ENCODE data around the gene BCL2L11. TPM values are rescaled to one million over a fixed set of nuclear protein-coding genes. Genes with fewer than 3 reads are reported as not detected.
A peak's percentile ranks its signal among the peaks of the same experiment; 100 is the strongest.
"Not testable (repeated sequence)": the region's sequence is repeated elsewhere in the genome, so short reads cannot be mapped to it uniquely, and the experiment has no call there.

BCL2L11 gene, protein sequence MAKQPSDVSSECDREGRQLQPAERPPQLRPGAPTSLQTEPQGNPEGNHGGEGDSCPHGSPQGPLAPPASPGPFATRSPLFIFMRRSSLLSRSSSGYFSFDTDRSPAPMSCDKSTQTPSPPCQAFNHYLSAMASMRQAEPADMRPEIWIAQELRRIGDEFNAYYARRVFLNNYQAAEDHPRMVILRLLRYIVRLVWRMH
- 2.2 and 4.7 TPM in 2 replicates for total RNA-seq (ENCODE audit: low replicate concordance)

DNA sequence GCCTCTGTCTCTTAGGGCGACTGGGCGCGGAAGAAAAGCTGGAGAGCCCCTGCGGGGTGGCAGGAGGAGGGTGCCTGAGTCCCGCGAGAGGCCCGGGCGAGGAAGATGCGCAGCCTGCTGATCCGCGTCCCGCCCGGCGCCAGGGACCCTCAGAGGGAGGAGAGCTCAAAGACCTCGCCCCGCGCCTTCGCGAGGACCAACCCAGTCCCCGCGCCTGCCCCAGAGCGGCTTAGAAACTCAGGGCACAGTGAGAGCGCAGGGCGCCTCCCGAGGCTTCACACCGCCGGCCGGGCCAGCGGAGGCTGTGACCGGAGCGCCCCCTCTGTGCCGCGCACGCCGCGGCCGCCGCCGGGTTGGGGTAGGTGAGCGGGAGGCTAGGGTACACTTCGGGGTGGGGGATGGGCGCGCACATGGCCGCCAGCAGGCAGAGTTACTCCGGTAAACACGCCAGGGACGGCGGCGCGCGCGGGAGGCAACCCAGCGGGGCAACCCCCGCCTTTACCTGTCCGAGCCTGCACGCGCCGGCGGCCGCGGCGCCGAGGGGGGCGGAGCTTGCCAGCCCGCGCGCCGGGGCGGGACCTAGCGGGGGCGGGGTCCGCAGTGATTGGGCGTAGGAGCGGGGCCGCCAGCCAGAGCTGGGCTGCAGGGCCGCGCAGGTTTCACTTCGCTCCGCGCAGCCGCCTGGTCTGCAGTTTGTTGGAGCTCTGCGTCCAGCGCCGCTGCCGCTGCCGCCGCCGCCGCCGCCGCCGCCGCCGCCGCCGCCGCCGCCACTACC, at the start of gene BCL2L11:
TSS of gene BCL2L11 (plus strand) at position 662 of the 775 bp plus-strand sequence. CDS start 2,832 bp downstream, outside the sequence.
- peak; percentile 87 for DNase-seq (ENCODE audit: low read depth)
- H3K4me3 ChIP-seq (ENCODE audit: low read depth, low read length): peak within 1 kb of the TSS; percentile 84
- TF ChIP-seq, protein P1, sequence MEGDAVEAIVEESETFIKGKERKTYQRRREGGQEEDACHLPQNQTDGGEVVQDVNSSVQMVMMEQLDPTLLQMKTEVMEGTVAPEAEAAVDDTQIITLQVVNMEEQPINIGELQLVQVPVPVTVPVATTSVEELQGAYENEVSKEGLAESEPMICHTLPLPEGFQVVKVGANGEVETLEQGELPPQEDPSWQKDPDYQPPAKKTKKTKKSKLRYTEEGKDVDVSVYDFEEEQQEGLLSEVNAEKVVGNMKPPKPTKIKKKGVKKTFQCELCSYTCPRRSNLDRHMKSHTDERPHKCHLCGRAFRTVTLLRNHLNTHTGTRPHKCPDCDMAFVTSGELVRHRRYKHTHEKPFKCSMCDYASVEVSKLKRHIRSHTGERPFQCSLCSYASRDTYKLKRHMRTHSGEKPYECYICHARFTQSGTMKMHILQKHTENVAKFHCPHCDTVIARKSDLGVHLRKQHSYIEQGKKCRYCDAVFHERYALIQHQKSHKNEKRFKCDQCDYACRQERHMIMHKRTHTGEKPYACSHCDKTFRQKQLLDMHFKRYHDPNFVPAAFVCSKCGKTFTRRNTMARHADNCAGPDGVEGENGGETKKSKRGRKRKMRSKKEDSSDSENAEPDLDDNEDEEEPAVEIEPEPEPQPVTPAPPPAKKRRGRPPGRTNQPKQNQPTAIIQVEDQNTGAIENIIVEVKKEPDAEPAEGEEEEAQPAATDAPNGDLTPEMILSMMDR (IDR thresholded peaks at IDR 0.05; ENCODE audit: insufficient read depth, low read length): no peak

DNA sequence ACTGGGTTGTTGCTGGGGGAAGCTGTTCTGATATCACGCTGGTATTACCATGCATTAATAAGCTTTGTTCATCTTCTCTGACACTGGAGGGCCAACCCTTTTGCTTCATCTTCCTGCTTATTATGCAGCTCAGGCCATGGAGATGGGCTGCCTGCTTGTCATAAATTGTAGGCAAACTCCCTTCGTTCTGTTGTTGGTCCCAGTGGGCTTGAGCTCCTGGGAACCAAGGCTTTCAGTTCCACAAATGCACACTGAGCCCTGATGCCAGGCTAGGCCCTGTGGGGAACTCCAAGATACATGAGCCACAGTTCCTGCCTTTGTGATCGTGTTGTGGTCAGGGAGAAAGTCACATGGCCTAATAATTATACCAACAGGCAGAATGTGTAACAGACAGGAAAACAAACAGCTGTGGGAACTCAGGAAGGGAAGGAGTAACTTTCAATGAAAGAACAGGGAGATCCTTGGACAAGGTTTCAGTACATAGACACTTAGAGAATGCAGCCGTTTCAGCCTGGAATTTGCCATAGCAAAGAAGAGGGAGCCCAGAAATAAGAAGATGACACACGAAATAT, 49.0 kb upstream of the BCL2L11 start:
- TF ChIP-seq, protein P1 (IDR thresholded peaks at IDR 0.05; ENCODE audit: insufficient read depth, low read length): no peak
- no peak overlapping the region for H3K4me3 ChIP-seq (ENCODE audit: low read depth, low read length)

DNA sequence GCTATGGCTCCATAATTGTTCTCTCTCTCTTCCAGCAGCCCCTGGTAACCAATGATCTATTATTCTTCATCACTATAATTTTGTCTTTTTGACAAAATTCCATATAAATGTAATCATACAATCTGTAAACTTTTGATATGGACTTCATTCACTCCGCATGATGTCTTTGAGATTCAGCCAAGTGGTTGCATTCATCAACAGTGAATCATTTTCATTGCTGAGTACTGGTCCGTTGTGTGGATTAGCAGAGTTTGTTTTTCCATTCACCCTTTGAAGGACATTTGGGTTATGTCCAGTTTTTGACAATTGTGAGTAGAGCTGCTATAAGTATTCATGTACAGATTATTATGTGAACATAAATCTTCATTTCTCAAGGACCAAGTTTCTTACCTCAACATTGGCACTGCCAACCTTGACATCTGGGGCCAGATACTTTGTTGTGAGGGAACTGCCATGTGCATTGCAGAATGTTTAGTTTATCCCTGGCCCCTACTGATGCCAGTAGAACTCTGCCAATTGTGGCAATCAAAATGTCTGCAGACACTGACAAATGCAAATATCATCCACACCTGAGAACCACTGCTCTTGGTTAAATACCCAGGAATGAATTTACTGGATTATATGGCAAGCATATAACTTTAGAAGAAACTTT, 48.4 kb upstream of the BCL2L11 start:
- peak; percentile 84 for DNase-seq (ENCODE audit: low read depth)
- no peak overlapping the region for H3K4me3 ChIP-seq (ENCODE audit: low read depth, low read length)
- TF ChIP-seq, protein P1 (IDR thresholded peaks at IDR 0.05; ENCODE audit: insufficient read depth, low read length): no peak

More for the DNA sequence above, 49.0 kb upstream of the BCL2L11 start:
- DNase-seq (ENCODE audit: low read depth): peak; percentile 67

DNA sequence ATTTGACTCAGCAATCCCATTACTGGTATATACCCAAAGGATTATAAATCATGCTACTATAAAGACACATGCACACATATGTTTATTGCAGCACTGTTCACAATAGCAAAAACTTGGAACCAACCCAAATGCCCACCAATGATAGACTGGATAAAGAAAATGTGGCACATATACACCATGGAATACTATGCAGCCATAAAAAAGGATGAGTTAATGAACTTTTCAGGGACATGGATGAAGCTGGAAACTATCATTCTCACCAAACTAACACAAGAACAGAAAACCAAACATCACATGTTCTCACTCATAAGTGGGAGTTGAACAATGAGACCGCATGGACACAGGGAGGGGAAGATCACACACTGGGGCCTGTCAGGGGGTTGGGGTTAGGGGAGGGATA, 38.1 kb upstream of the BCL2L11 start:
- not testable (repeated sequence) for H3K4me3 ChIP-seq (ENCODE audit: low read depth, low read length); DNase-seq (ENCODE audit: low read depth)

DNA sequence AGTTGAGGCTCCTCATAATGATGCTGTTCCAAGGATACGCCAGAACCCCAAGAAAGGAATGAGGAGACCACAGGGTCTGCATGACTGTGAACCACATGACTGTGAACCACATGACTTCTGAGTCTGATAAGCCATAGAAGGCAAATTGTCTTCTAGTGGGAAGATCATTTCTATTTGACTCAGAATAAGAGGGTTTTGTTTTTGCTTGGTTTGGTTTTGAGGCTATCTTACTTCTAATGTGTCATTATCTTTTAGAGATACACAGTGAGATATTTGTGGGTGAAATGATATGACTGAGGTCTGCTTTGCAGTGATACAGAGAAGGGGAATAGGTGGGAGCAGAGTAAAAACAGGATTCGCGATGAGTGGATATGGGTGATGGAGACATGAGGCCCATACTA, 28.9 kb upstream of the BCL2L11 start:
- DNase-seq (ENCODE audit: low read depth): no peak
- TF ChIP-seq, protein P1 (IDR thresholded peaks at IDR 0.05; ENCODE audit: insufficient read depth, low read length): no peak
- H3K4me3 ChIP-seq (ENCODE audit: low read depth, low read length): no peak overlapping the region

DNA sequence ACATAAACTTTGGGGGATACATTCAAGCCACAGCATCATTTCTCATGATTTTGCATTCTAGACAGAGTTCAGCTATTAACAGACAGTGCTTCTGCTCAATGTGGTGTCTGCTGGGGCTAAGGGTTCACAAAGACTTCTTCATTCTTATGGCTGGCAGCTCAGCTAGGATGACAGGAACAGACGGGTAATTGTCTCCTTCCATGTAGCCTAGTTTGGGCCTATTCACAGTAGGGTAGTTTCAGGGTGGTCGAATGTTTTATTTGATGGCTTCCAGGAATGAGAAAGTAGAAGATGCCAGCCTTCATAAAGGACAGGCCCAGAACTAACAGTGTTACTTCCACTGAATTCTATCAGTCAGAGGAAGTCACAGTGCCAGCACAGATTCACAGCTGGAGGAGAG, 26.0 kb upstream of the BCL2L11 start:
- H3K4me3 ChIP-seq (ENCODE audit: low read depth, low read length): no peak overlapping the region
- TF ChIP-seq, protein P1 (IDR thresholded peaks at IDR 0.05; ENCODE audit: insufficient read depth, low read length): no peak
- DNase-seq (ENCODE audit: low read depth): no peak

DNA sequence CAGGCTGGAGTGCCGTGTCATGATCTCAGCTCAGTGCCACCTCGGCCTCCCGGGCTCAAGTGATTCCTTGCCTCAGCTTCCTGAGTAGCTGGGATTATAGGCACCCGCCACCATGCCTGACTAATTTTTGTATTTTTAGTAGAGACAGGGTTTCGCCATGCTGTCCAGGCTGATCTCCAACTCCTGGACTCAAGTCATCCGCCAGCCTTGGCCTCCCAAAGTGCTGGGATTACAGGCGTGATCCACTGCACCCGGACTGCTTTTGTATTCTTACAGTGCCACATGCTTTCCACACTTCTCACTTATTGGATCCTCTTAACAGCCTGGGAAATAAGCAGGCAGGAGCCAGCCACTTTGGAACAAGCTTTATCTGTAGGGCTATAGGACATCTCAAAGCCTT, 25.3 kb upstream of the BCL2L11 start:
- H3K4me3 ChIP-seq (ENCODE audit: low read depth, low read length): no peak overlapping the region
- no peak for DNase-seq (ENCODE audit: low read depth)
- TF ChIP-seq, protein P1 (IDR thresholded peaks at IDR 0.05; ENCODE audit: insufficient read depth, low read length): no peak

All from fibroblast of the aortic adventitia (primary cell).